IMR-90 (cell line): Measurements from ENCODE around the gene PGLYRP2. TPM values are rescaled to one million over a fixed set of nuclear protein-coding genes. Genes with fewer than 3 reads are reported as not detected.

Experiments used
- ATAC-seq: fragments of 200-7000 bp; cut with Tn5 transposase; 2 replicates; pipeline ENCODE4 v1.9.1; 2020; ENCODE audit warnings: low read depth, mild to moderate bottlenecking, moderate library complexity
- BruUV-seq: library from RNA; stranded (reverse); fragments of 400-500 nt; replicated peaks from 2 replicates; lab custom pipeline; 2021; lab: Mats Ljungman, UMichigan
- CTCF ChIA-PET: fragments of 300-600 bp; formaldehyde crosslinking; extraction: SDS; loops from one replicate; lab custom pipeline; 2021; ENCODE audit warnings: antibody characterized with exemption; lab: Yijun Ruan, JAX
- POLR2A ChIA-PET: fragments of 300-600 bp; sonication (Branson Sonifier 250); formaldehyde crosslinking; loops from one replicate; lab custom pipeline; 2022; ENCODE audit warnings: antibody characterized with exemption; ENCODE audit not compliant: unreplicated experiment; lab: Charles Lee
- DNase-seq: peaks from one replicate; pipeline ENCODE4 v3.0.0; 2013
- H2AFZ ChIP-seq: replicated peaks from 2 replicates; pipeline ENCODE3; 2013; ENCODE audit warnings: low read length, mild to moderate bottlenecking; ENCODE audit not compliant: poor library complexity
- H2AK5ac ChIP-seq: 2 replicates; pipeline ENCODE4 v1.6.1; 2013; ENCODE audit warnings: low read depth, low read length, inconsistent platforms
- H2AK9ac ChIP-seq: replicated peaks from 2 replicates; pipeline ENCODE3; 2013; ENCODE audit warnings: mild to moderate bottlenecking, low read depth, low read length, moderate library complexity; ENCODE audit not compliant: poor library complexity
- H2BK120ac ChIP-seq: 2 replicates; pipeline ENCODE4 v1.6.1; 2013; ENCODE audit warnings: low read depth, low read length, inconsistent platforms
- H2BK15ac ChIP-seq: 3 replicates; pipeline ENCODE4 v1.6.1; 2013; ENCODE audit warnings: low read depth, low read length, inconsistent platforms
- H2BK20ac ChIP-seq: 2 replicates; pipeline ENCODE4 v1.6.1; 2013; ENCODE audit warnings: low read depth, mild to moderate bottlenecking, inconsistent platforms, low read length, moderate library complexity
- H2BK5ac ChIP-seq: 2 replicates; pipeline ENCODE4 v1.6.1; 2013; ENCODE audit warnings: mild to moderate bottlenecking, low read depth, low read length, inconsistent platforms; ENCODE audit not compliant: poor library complexity, severe bottlenecking
- H3K14ac ChIP-seq: replicated peaks from 2 replicates; pipeline ENCODE4 v1.6.1; 2013; ENCODE audit warnings: low read depth, low read length, inconsistent platforms
- H3K18ac ChIP-seq: 2 replicates; pipeline ENCODE4 v1.6.1; 2013; ENCODE audit warnings: low read depth, low read length, control low read depth
- H3K23ac ChIP-seq: 2 replicates; pipeline ENCODE4 v1.6.1; 2013; ENCODE audit warnings: low read depth, low read length, inconsistent platforms
- H3K27ac ChIP-seq: 2 replicates; pipeline ENCODE4 v1.5.1; 2013; ENCODE audit warnings: mild to moderate bottlenecking, control low read depth, low read length; ENCODE audit not compliant: insufficient read depth
- H3K27me3 ChIP-seq: 2 replicates; pipeline ENCODE4 v1.6.1; 2013; ENCODE audit warnings: low read length; ENCODE audit not compliant: control insufficient read depth, insufficient read depth
- H3K36me3 ChIP-seq: 2 replicates; pipeline ENCODE4 v1.6.1; 2013; ENCODE audit warnings: low read length, mixed read lengths; ENCODE audit not compliant: control insufficient read depth, insufficient read depth
- H3K4ac ChIP-seq: 2 replicates; pipeline ENCODE4 v1.6.1; 2013; ENCODE audit warnings: low read depth, low read length, inconsistent platforms
- H3K4me1 ChIP-seq: 2 replicates; pipeline ENCODE4 v1.6.1; 2013; ENCODE audit warnings: low read length, mixed read lengths; ENCODE audit not compliant: control insufficient read depth, insufficient read depth
- H3K4me2 ChIP-seq: 2 replicates; pipeline ENCODE4 v1.6.1; 2013; ENCODE audit warnings: low read depth, mild to moderate bottlenecking, control low read depth, low read length, moderate library complexity
- H3K4me3 ChIP-seq: 2 replicates; pipeline ENCODE4 v1.5.1; 2013; ENCODE audit warnings: low read depth, mild to moderate bottlenecking, control low read depth, low read length, moderate library complexity; ENCODE audit not compliant: insufficient read depth
- H3K56ac ChIP-seq: 2 replicates; pipeline ENCODE4 v1.6.1; 2013; ENCODE audit warnings: low read length, inconsistent platforms; ENCODE audit not compliant: insufficient read depth; ENCODE audit errors: extremely low read depth
- H3K79me1 ChIP-seq, 2 experiments: 2 replicates each; pipeline ENCODE4 v1.6.1; 2013; ENCODE audit warnings: low read length in 2 of 2, inconsistent platforms in 1 of 2, low read depth in 1 of 2
- H3K9ac ChIP-seq: 2 replicates; pipeline ENCODE4 v1.6.1; 2013; ENCODE audit warnings: low read depth, low read length, control low read depth
- H3K9me1 ChIP-seq: 2 replicates; pipeline ENCODE4 v1.6.1; 2013; ENCODE audit warnings: low read length, inconsistent platforms; ENCODE audit not compliant: insufficient read depth
- H3K9me3 ChIP-seq: 2 replicates; pipeline ENCODE4 v1.6.1; 2013; ENCODE audit warnings: low read length; ENCODE audit not compliant: control insufficient read depth, insufficient read depth
- H4K20me1 ChIP-seq: 2 replicates; pipeline ENCODE4 v1.6.1; 2013; ENCODE audit warnings: low read length, inconsistent platforms; ENCODE audit not compliant: insufficient read depth
- H4K5ac ChIP-seq: 2 replicates; pipeline ENCODE4 v1.6.1; 2013; ENCODE audit warnings: mild to moderate bottlenecking, low read depth, low read length, control low read depth
- H4K8ac ChIP-seq, 2 experiments: 2 replicates each; pipeline ENCODE4 v1.6.1; 2013; ENCODE audit warnings: low read depth in 2 of 2, low read length in 2 of 2, control low read depth in 1 of 2, inconsistent platforms in 1 of 2
- H4K91ac ChIP-seq: 2 replicates; pipeline ENCODE4 v1.6.1; 2013; ENCODE audit warnings: low read depth, low read length, inconsistent platforms; ENCODE audit not compliant: insufficient read depth
- MXI1 ChIP-seq: IDR thresholded peaks from 2 replicates; pipeline ENCODE4 v1.6.1; 2012; ENCODE audit warnings: low read depth, mild to moderate bottlenecking, low read length, moderate library complexity, borderline replicate concordance
- USF2 ChIP-seq: fragments of 150-350 bp; IDR thresholded peaks from 2 replicates; pipeline ENCODE4 v1.6.1; 2017; ENCODE audit warnings: mild to moderate bottlenecking, antibody characterized with exemption, low read length, low read depth
- WGBS, 2 experiments: methylation state at CpG; one replicate each; pipeline versions ENCODE4 v1.1.5 to v1.1.7; 2013; ENCODE audit warnings: missing lambda C conversion rate in 2 of 2; ENCODE audit not compliant: insufficient read length in 1 of 2; ENCODE audit errors: extremely low coverage in 2 of 2; 5-methylcytosine and 5-hydroxymethylcytosine counted together
- dilution Hi-C: fragments of 300-500 bp; cut with HindIII; formaldehyde crosslinking; loops from one replicate; pipeline ENCODE4 v1.14.3; 2018; ENCODE audit warnings: low sequenced_read_pairs; ENCODE audit not compliant: unreplicated experiment
- in situ Hi-C: fragments of 300-500 bp; cut with MboI; formaldehyde crosslinking; loops from 3 replicates; pipeline ENCODE4 v1.14.3; 2019; ENCODE audit warnings: low sequenced_read_pairs, inconsistent platforms, mixed read lengths
- intact Hi-C: fragments of 100-400 bp; cut with micrococcal nuclease; formaldehyde crosslinking; loops from 2 replicates; pipeline ENCODE4 v1.10.0; 2022
- polyA plus RNA-seq, 3 experiments: library from polyadenylated mRNA; depleted of rRNA; stranded (reverse); fragments of >200 nt; gene quantifications; 2 replicates each; pipeline ENCODE4 v1.2.3, GENCODE V29; 2012; ENCODE audit warnings: low replicate concordance in 1 of 3
- total RNA-seq: library from RNA; depleted of rRNA; stranded (reverse); fragments of >200 nt; gene quantifications from 2 replicates; pipeline ENCODE4 v1.2.3, GENCODE V29; 2012

The PGLYRP2 gene
- total and polyA plus RNA-seq, 2 of the 4 experiments (the other 2 are of a cell fraction) = not detected

GRCh38 chr19:15501596-15501995 is 22.3 kb upstream of the PGLYRP2 start:
- Histone ChIP-seq H3K56ac (no peak overlapping the region), H3K4ac (no peak overlapping the region), H3K27me3 (no peaks in the 10 kb centered on the region; the same call in 1 of the 2 replicates), H2AK5ac (no peak overlapping the region), H2BK5ac (no peak overlapping the region), H3K18ac (no peak overlapping the region), H4K20me1 (no peaks in the 10 kb centered on the region), H3K4me3 (no peak overlapping the region), H2BK15ac (no peak overlapping the region), H2BK120ac (no peak overlapping the region), H3K23ac (no peak overlapping the region), H4K91ac (no peak overlapping the region), H3K9me1 (no peaks in the 10 kb centered on the region), H3K4me2 (no peak overlapping the region), H2AFZ (no peak overlapping the region), H3K79me1 (no peaks in the 10 kb centered on the region), H4K5ac (no peak overlapping the region), H3K27ac (no peak overlapping the region), H3K14ac (no peak overlapping the region), H3K36me3 (no peaks in the 10 kb centered on the region), H4K8ac (no peak overlapping the region), H3K9ac (no peak overlapping the region), H2BK20ac (no peak overlapping the region), H2AK9ac (no peak overlapping the region), H3K9me3 (no peaks in the 10 kb centered on the region), H3K4me1 (no peaks in the 10 kb centered on the region)
- no TSS peak for BruUV-seq
- no peak for DNase-seq
- CTCF ChIA-PET = no interaction called here
- no CpG with 5 or more reads among the region's 1 CpG for WGBS, 2 experiments
- POLR2A ChIA-PET = no interaction called here
- intact Hi-C loops = no loop called here
- dilution Hi-C loops = no loop called here
- in situ Hi-C loops = no loop called here
- ATAC-seq = no peak
- TF ChIP-seq MXI1 (no peak), USF2 (no peak)
